H1 (cell line): ENCODE measurements around the gene LRRC25. TPM values are rescaled to one million over a fixed set of nuclear protein-coding genes. Genes with fewer than 3 reads are reported as not detected.

Experiments
- HDAC6 ChIP-seq: IDR thresholded peaks from one replicate; pipeline ENCODE4 v1.7.1; 2012; ENCODE audit warnings: low read depth, mild to moderate bottlenecking, inconsistent platforms, low read length, moderate library complexity
- RXRA ChIP-seq: IDR thresholded peaks from 2 replicates; pipeline ENCODE4 v1.6.1; 2011; ENCODE audit warnings: low read depth, mild to moderate bottlenecking, low read length, moderate library complexity; ENCODE audit not compliant: insufficient read depth
- polyA plus RNA-seq, 7 experiments: library from polyadenylated mRNA; depleted of rRNA in 3 of 7; stranded (reverse) in 5 of 7; unstranded in 2 of 7; fragments of >200 nt in 5 of 7; fragments of 200-250 nt in 2 of 7; gene quantifications; 1 replicate in 5 of 7; 2 replicates in 1 of 7; 4 replicates in 1 of 7; pipeline versions ENCODE4 v1.2.1 to v1.2.3, GENCODE V29; 2011 to 2013; ENCODE audit warnings: missing spikeins in 2 of 7, mixed read lengths in 2 of 7
- total RNA-seq: library from RNA; stranded (reverse); fragmentation: NEBNext Ultra II Directional; extraction: Animal tissue kit (Norgen Biotek cat#: 25700); gene quantifications from 2 replicates; pipeline ENCODE4 v1.2.1, GENCODE V29; 2021
- TF ChIP-seq, protein P1 (sequence below): fragments of 300-600 bp; sonication (generic); IDR thresholded peaks from 2 replicates; pipeline ENCODE4 v1.7.1; 2012; ENCODE audit warnings: low read length, moderate library complexity, mild to moderate bottlenecking, inconsistent platforms; ENCODE audit not compliant: insufficient replicate concordance
- TF ChIP-seq, protein P2 (sequence below): IDR thresholded peaks from 2 replicates; pipeline ENCODE4 v1.6.1; 2011; ENCODE audit warnings: low read depth, mild to moderate bottlenecking, low read length; ENCODE audit not compliant: insufficient read depth

The LRRC25 gene
- total and polyA plus RNA-seq, 2 of the 8 experiments (the other 6 are each of a cell fraction or from before 2014, with no cell fraction given) = 0.20 to 0.41 TPM

DNA sequence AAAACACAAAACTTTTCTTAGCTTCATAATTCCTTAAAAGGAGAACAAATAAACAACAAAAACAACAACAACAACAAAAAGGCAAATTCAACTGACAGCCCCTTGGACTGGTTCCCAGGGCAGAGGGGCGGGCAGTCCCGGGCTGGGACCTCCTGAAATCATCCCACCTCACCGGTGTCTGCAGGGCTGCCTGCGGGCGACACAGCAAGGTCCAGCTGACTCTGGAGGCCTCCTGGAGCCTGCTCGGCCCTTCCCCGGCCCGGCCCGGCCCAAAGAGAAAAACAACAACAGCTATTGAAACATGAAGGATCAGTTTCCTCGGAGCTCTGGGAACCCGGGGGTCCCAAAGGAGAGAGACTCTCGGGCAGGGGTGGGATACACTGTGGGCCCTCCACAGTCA lies 45.5 kb upstream of the LRRC25 start (continued):
- TF ChIP-seq, protein P1, sequence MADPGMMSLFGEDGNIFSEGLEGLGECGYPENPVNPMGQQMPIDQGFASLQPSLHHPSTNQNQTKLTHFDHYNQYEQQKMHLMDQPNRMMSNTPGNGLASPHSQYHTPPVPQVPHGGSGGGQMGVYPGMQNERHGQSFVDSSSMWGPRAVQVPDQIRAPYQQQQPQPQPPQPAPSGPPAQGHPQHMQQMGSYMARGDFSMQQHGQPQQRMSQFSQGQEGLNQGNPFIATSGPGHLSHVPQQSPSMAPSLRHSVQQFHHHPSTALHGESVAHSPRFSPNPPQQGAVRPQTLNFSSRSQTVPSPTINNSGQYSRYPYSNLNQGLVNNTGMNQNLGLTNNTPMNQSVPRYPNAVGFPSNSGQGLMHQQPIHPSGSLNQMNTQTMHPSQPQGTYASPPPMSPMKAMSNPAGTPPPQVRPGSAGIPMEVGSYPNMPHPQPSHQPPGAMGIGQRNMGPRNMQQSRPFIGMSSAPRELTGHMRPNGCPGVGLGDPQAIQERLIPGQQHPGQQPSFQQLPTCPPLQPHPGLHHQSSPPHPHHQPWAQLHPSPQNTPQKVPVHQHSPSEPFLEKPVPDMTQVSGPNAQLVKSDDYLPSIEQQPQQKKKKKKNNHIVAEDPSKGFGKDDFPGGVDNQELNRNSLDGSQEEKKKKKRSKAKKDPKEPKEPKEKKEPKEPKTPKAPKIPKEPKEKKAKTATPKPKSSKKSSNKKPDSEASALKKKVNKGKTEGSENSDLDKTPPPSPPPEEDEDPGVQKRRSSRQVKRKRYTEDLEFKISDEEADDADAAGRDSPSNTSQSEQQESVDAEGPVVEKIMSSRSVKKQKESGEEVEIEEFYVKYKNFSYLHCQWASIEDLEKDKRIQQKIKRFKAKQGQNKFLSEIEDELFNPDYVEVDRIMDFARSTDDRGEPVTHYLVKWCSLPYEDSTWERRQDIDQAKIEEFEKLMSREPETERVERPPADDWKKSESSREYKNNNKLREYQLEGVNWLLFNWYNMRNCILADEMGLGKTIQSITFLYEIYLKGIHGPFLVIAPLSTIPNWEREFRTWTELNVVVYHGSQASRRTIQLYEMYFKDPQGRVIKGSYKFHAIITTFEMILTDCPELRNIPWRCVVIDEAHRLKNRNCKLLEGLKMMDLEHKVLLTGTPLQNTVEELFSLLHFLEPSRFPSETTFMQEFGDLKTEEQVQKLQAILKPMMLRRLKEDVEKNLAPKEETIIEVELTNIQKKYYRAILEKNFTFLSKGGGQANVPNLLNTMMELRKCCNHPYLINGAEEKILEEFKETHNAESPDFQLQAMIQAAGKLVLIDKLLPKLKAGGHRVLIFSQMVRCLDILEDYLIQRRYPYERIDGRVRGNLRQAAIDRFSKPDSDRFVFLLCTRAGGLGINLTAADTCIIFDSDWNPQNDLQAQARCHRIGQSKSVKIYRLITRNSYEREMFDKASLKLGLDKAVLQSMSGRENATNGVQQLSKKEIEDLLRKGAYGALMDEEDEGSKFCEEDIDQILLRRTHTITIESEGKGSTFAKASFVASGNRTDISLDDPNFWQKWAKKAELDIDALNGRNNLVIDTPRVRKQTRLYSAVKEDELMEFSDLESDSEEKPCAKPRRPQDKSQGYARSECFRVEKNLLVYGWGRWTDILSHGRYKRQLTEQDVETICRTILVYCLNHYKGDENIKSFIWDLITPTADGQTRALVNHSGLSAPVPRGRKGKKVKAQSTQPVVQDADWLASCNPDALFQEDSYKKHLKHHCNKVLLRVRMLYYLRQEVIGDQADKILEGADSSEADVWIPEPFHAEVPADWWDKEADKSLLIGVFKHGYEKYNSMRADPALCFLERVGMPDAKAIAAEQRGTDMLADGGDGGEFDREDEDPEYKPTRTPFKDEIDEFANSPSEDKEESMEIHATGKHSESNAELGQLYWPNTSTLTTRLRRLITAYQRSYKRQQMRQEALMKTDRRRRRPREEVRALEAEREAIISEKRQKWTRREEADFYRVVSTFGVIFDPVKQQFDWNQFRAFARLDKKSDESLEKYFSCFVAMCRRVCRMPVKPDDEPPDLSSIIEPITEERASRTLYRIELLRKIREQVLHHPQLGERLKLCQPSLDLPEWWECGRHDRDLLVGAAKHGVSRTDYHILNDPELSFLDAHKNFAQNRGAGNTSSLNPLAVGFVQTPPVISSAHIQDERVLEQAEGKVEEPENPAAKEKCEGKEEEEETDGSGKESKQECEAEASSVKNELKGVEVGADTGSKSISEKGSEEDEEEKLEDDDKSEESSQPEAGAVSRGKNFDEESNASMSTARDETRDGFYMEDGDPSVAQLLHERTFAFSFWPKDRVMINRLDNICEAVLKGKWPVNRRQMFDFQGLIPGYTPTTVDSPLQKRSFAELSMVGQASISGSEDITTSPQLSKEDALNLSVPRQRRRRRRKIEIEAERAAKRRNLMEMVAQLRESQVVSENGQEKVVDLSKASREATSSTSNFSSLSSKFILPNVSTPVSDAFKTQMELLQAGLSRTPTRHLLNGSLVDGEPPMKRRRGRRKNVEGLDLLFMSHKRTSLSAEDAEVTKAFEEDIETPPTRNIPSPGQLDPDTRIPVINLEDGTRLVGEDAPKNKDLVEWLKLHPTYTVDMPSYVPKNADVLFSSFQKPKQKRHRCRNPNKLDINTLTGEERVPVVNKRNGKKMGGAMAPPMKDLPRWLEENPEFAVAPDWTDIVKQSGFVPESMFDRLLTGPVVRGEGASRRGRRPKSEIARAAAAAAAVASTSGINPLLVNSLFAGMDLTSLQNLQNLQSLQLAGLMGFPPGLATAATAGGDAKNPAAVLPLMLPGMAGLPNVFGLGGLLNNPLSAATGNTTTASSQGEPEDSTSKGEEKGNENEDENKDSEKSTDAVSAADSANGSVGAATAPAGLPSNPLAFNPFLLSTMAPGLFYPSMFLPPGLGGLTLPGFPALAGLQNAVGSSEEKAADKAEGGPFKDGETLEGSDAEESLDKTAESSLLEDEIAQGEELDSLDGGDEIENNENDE = no peak
- TF ChIP-seq RXRA (no peak), HDAC6 (no peak)
- TF ChIP-seq, protein P2, sequence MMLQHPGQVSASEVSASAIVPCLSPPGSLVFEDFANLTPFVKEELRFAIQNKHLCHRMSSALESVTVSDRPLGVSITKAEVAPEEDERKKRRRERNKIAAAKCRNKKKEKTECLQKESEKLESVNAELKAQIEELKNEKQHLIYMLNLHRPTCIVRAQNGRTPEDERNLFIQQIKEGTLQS = no peak
